Measurements from ENCODE around the gene FRMD8.
"Not testable (repeated sequence)": the region's sequence is repeated elsewhere in the genome, so short reads cannot be mapped to it uniquely, and the experiment has no call there.

Gene FRMD8

DNA sequence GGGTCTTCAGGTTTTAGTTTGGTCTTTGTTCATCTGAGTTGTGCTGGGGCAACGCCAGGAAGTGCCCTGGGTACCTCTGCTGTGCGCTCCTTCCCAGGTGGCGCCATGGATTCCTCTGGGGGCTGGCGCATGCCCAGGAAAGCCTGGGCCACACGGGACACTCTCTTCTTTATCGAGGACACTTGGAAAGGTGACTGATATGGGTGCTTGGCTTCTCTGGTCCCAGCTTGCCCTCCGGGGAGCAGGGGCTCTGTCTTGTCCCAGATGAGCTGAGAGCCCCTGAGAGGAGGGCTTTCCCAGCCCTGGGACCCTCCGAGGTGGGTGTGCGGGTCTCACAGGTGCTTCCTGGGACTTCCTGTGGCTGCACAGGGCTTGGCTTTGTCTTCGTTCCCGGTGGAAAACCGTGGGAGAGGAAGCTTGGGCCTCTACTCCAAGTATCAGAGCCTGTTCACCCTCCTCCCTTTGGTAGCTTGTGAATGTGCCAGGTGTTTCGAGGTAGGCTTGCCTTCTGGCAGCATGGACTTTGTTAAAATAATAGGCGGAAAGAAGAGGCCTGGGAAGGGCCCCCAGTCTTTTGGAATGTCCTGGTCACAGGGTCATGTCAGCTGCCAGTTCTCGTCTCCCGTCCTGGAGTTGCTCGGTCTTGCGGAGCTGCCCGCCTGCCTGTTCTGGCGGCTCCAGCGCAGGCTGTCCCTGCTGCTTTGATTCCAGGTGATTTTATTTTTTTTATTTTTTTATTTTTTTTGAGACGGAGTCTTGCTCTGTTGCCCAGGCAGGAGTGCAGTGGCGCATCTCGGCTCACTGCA, 26.0 kb downstream of the FRMD8 start:
- Histone ChIP-seq H3K27me3 (ENCODE audit: insufficient read depth, low read length) (no peaks in the 10 kb centered on the region), H3K9me3 (ENCODE audit: insufficient read depth, low read depth, low read length) (no peaks in the 10 kb centered on the region), H3K4me1 (ENCODE audit: insufficient read depth, low read length) (peaks cover 8% of the 10 kb centered on the region; the same call in 1 of the 2 replicates), H3K4me3 (ENCODE audit: low read length) (no peak overlapping the region), H3K9ac (ENCODE audit: low read depth, low read length) (no peak overlapping the region), H3K36me3 (ENCODE audit: insufficient read depth, low read depth, low read length) (peaks cover 14% of the 10 kb centered on the region), H3K27ac (ENCODE audit: low read length) (no peak overlapping the region)

- not testable (repeated sequence) for H3K4me1 ChIP-seq (ENCODE audit: insufficient read depth, low read length)
- peaks cover 14% of the 10 kb centered on the region for H3K36me3 ChIP-seq (ENCODE audit: insufficient read depth, low read depth, low read length)
Measured at GRCh38 chr11:65413077-65413664, 26.7 kb downstream of the FRMD8 start.

DNA sequence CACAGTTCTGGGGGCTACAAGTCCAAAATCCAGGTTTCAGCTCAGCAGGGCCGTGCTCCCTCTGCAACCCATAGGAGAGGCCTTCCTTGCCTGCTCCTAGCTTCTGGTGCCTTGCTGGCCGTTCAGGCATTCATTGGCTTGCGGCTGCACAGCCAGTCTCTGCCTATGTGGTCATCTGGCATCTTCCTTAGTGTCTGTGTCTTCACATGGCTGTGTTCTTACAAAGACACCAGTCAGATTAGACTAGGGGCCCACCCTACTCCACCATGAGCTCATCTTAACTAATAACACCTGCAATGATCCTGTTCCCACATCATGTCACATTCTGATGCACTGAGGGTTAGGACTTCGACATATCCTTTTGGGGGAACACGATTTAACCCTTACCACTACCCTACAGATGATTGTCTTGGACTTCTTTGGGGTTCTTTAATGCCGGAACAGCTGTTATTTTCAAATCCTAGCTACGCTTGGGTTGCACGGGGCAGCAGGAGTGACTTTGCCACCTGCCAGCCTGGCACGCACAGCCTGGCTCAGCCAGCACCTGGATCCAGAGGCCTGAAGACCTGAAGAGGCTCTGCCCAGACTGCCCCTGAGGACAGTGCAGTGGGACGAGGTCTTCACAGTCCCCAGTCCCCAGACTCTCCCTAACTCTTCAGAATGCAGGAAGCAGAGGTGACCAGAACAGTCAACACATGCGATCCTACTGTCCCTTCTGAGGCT, 28.5 kb downstream of the FRMD8 start:
- H3K4me1 ChIP-seq (ENCODE audit: insufficient read depth, low read length): peaks cover 22% of the 10 kb centered on the region; the same call in 1 of the 2 replicates
- no peak overlapping the region for H3K9ac ChIP-seq (ENCODE audit: low read depth, low read length)
- H3K9me3 ChIP-seq (ENCODE audit: insufficient read depth, low read depth, low read length): no peaks in the 10 kb centered on the region
- no peaks in the 10 kb centered on the region for H3K27me3 ChIP-seq (ENCODE audit: insufficient read depth, low read length)
- H3K36me3 ChIP-seq (ENCODE audit: insufficient read depth, low read depth, low read length): peaks cover under 1% of the 10 kb centered on the region; the same call in 1 of the 2 replicates
- H3K4me3 ChIP-seq (ENCODE audit: low read length): no peak overlapping the region
- no peak overlapping the region for H3K27ac ChIP-seq (ENCODE audit: low read length)

More at GRCh38 chr11:65413077-65413664, 26.7 kb downstream of the FRMD8 start:
- not testable (repeated sequence) for H3K27me3 ChIP-seq (ENCODE audit: insufficient read depth, low read length); H3K27ac ChIP-seq (ENCODE audit: low read length); H3K9ac ChIP-seq (ENCODE audit: low read depth, low read length); H3K4me3 ChIP-seq (ENCODE audit: low read length); H3K9me3 ChIP-seq (ENCODE audit: insufficient read depth, low read depth, low read length)

DNA sequence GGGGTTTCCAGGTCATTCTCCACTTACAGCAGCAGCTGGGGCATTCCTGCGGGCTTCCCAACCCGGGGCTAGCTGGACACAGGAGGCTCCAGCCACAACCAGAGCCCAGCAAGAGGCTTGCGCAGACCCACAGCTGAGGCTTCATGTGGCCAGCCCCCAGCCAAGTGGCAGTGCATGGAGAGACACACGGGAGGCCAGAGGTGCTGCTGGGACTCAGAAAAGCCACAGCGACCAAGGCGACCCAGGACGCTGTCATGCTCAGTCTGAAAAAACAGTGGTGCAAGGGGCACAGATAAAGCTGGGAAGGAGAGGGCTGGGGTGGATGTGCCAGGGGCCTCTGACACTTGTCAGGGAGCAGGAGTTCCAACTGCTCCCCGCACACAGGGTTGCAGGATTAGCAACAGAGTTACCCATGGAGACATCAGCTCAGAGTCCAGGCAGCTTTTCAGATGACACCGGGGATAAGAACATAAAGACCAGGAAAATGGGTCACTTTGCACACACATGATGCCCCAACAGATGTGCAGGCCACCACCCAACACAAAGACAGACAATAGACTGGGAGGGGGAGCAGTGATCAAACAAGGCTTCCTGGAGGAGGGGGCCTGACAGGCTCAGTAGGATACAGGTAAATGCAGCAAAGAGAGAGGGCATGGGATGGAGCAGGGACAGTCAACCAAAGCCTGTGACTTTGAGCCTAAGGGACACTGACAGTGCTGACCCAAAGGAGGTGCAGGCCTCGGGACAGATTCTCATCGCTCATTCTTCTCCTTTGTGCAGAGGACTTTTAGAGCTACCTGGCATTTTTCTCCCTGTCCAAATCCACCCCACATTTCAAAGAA, 29.3 kb downstream of the FRMD8 start:
- no peaks in the 10 kb centered on the region for H3K9me3 ChIP-seq (ENCODE audit: insufficient read depth, low read depth, low read length)
- H3K9ac ChIP-seq (ENCODE audit: low read depth, low read length): no peak overlapping the region
- H3K36me3 ChIP-seq (ENCODE audit: insufficient read depth, low read depth, low read length): no peaks in the 10 kb centered on the region
- H3K27me3 ChIP-seq (ENCODE audit: insufficient read depth, low read length): no peaks in the 10 kb centered on the region
- no peak overlapping the region for H3K27ac ChIP-seq (ENCODE audit: low read length)
- peaks cover 26% of the 10 kb centered on the region for H3K4me1 ChIP-seq (ENCODE audit: insufficient read depth, low read length)
- peak overlapping the region; percentile 42; the same call in 1 of the 2 replicates for H3K4me3 ChIP-seq (ENCODE audit: low read length)

DNA sequence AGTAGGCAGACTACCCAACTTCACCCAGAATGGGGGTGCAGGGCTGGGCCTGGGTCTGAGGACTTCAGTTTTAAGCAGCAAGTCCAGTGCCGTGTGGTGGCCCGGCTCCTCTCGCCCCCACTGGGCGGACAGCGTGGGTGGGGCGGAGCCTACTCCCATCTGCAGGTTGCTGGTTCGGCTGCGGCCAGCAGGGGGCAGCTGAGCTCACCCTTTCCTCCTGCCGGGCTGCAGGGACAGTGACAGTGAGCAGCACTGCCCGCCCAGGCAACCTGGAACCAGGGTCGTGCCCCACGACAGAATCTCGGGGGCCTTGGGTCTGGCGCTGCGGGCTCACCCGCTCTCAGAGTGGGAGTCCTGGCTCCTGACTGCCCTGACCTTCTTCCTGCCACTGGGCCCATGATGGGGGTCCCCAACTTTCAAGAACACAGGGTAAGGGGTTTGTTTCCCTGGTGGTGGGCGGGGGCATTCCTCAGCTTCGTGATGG, 29.9 kb downstream of the FRMD8 start:
- no peaks in the 10 kb centered on the region for H3K9me3 ChIP-seq (ENCODE audit: insufficient read depth, low read depth, low read length)
- no peaks in the 10 kb centered on the region for H3K27me3 ChIP-seq (ENCODE audit: insufficient read depth, low read length)
- peak overlapping the region; percentile 42; the same call in 1 of the 2 replicates for H3K4me3 ChIP-seq (ENCODE audit: low read length)
- H3K36me3 ChIP-seq (ENCODE audit: insufficient read depth, low read depth, low read length): no peaks in the 10 kb centered on the region
- H3K4me1 ChIP-seq (ENCODE audit: insufficient read depth, low read length): peaks cover 30% of the 10 kb centered on the region
- no peak overlapping the region for H3K9ac ChIP-seq (ENCODE audit: low read depth, low read length)
- no peak overlapping the region for H3K27ac ChIP-seq (ENCODE audit: low read length)

- no peak overlapping the region for H3K4me3 ChIP-seq (ENCODE audit: low read length)
- H3K4me1 ChIP-seq (ENCODE audit: insufficient read depth, low read length): peaks cover 32% of the 10 kb centered on the region
Measured at GRCh38 chr11:65416841-65417701, 30.6 kb downstream of the FRMD8 start.

GRCh38 chr11:65417702-65418430, 31.4 kb downstream of the FRMD8 start:
- Histone ChIP-seq H3K4me3 (ENCODE audit: low read length) (no peak overlapping the region), H3K27me3 (ENCODE audit: insufficient read depth, low read length) (no peaks in the 10 kb centered on the region), H3K9me3 (ENCODE audit: insufficient read depth, low read depth, low read length) (no peaks in the 10 kb centered on the region), H3K4me1 (ENCODE audit: insufficient read depth, low read length) (peaks cover 32% of the 10 kb centered on the region), H3K36me3 (ENCODE audit: insufficient read depth, low read depth, low read length) (no peaks in the 10 kb centered on the region), H3K27ac (ENCODE audit: low read length) (peak overlapping the region; percentile 84), H3K9ac (ENCODE audit: low read depth, low read length) (no peak overlapping the region)

More at GRCh38 chr11:65416841-65417701, 30.6 kb downstream of the FRMD8 start:
- no peaks in the 10 kb centered on the region for H3K36me3 ChIP-seq (ENCODE audit: insufficient read depth, low read depth, low read length)
- no peak overlapping the region for H3K27ac ChIP-seq (ENCODE audit: low read length)
- H3K9ac ChIP-seq (ENCODE audit: low read depth, low read length): no peak overlapping the region
- no peaks in the 10 kb centered on the region for H3K27me3 ChIP-seq (ENCODE audit: insufficient read depth, low read length)
- H3K9me3 ChIP-seq (ENCODE audit: insufficient read depth, low read depth, low read length): no peaks in the 10 kb centered on the region

GRCh38 chr11:65418431-65418680, 31.9 kb downstream of the FRMD8 start:
- peak overlapping the region; percentile 84 for H3K27ac ChIP-seq (ENCODE audit: low read length)
- no peaks in the 10 kb centered on the region for H3K9me3 ChIP-seq (ENCODE audit: insufficient read depth, low read depth, low read length)
- peaks cover 32% of the 10 kb centered on the region for H3K4me1 ChIP-seq (ENCODE audit: insufficient read depth, low read length)
- peak overlapping the region; percentile 50; the same call in 1 of the 2 replicates for H3K4me3 ChIP-seq (ENCODE audit: low read length)
- H3K27me3 ChIP-seq (ENCODE audit: insufficient read depth, low read length): no peaks in the 10 kb centered on the region
- H3K9ac ChIP-seq (ENCODE audit: low read depth, low read length): peak overlapping the region; percentile 93; the same call in 1 of the 2 replicates
- H3K36me3 ChIP-seq (ENCODE audit: insufficient read depth, low read depth, low read length): no peaks in the 10 kb centered on the region

DNA sequence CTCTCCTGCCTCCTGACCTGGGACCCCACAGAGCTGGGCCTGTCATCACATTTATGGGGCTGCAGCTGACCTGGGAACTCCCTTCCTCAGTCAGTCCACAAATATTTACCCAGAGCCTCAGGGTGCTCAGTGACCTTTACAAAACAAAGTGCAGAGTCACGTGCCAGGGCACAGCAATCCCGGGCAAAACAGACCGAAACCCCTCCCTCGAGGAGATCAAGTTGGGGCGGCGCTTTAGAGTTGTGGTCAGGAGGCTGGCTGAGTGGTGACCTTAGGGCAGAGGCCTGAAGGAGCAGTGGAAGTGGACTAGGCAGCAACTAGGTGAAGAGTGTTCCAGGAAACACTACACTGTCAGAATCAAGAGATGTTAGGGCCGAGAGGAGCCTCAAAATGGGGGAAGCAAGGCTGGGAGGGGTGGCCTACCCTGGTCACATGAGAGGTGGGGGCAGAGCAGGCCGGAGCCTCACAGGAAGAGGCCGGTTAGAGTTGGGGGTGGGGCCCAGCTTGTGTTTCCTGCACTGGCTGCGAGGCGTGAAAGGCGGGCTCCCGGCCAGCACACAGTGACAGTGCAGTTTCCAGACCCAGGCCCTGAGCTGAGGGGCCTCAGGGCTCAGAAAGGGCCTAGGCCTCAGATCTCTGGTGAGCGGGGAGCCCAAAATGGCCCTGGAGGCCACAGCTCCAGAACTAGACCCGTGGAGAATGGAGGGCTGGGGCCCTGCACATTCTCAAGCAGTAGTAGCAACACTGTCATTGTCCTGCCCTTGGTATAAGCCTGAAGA, 32.4 kb downstream of the FRMD8 start:
- no peaks in the 10 kb centered on the region for H3K9me3 ChIP-seq (ENCODE audit: insufficient read depth, low read depth, low read length)
- H3K27ac ChIP-seq (ENCODE audit: low read length): peak overlapping the region; percentile 84
- no peaks in the 10 kb centered on the region for H3K27me3 ChIP-seq (ENCODE audit: insufficient read depth, low read length)
- peak overlapping the region; percentile 50 for H3K4me3 ChIP-seq (ENCODE audit: low read length)
- H3K4me1 ChIP-seq (ENCODE audit: insufficient read depth, low read length): peaks cover 32% of the 10 kb centered on the region
- H3K9ac ChIP-seq (ENCODE audit: low read depth, low read length): peak overlapping the region; percentile 93
- no peaks in the 10 kb centered on the region for H3K36me3 ChIP-seq (ENCODE audit: insufficient read depth, low read depth, low read length)

DNA sequence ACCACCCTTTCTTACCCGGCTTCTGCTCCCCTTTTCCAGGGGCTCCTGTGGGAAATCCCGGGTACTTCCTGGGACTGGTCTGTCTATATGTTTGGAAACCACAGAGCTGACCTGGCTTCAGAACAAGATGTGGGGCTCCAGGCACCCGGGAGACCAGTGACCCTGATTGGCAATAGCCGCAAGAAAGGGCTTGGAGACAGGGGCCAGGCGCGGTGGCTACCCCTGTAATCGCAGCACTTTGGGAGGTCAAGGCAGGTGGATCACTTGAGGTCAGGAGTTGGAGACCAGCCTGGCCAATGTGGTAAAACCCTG, 33.0 kb downstream of the FRMD8 start:
- peak overlapping the region; percentile 93 for H3K9ac ChIP-seq (ENCODE audit: low read depth, low read length)
- H3K4me3 ChIP-seq (ENCODE audit: low read length): peak overlapping the region; percentile 50
- no peaks in the 10 kb centered on the region for H3K27me3 ChIP-seq (ENCODE audit: insufficient read depth, low read length)
- peak overlapping the region; percentile 84 for H3K27ac ChIP-seq (ENCODE audit: low read length)
- H3K36me3 ChIP-seq (ENCODE audit: insufficient read depth, low read depth, low read length): no peaks in the 10 kb centered on the region
- peaks cover 32% of the 10 kb centered on the region for H3K4me1 ChIP-seq (ENCODE audit: insufficient read depth, low read length)
- no peaks in the 10 kb centered on the region for H3K9me3 ChIP-seq (ENCODE audit: insufficient read depth, low read depth, low read length)

Measured in iPS-20b (cell line).